ENCODE results near the gene METTL21C.

The METTL21C gene

DNA sequence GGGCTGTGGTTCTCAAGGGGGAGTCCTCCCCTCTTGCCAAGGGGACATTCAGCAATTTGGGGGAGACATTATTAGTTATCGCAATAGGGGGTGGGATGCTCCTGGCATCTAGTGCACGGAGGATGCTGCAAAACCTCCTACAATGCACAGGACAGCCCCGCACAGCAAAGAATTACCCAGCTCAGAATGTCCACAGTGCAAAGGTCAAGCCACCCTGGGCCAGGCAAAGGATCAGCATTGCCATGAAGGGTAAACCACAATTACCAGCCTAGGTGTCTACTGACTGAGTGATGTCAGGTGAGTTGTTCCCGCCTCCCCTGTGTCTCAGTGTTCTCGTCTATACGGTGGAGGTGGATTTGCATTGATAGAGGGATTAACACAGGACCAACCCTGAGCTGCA lies 2.4 kb upstream of the METTL21C start:
- DNase-seq = no peak

DNA sequence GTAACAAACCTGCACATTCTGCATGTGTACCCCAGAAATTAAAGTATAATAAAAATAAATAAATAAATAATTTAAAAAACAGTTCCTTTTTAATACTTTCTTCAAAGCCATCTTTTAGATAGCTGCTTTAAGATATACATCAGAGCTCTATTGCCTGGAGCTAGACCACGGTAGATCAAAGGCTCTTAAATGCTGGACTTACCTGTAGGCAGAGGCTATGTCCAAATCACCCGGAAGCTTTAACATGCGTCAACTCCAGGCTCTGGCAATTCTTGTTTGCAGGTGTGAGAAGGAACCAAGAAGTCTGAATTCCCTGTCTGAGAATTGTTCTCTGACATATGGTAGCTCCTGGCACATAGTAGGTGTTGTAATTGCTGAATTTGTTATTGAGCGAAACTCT lies 1.6 kb upstream of the METTL21C start:
- no peak for DNase-seq

DNA sequence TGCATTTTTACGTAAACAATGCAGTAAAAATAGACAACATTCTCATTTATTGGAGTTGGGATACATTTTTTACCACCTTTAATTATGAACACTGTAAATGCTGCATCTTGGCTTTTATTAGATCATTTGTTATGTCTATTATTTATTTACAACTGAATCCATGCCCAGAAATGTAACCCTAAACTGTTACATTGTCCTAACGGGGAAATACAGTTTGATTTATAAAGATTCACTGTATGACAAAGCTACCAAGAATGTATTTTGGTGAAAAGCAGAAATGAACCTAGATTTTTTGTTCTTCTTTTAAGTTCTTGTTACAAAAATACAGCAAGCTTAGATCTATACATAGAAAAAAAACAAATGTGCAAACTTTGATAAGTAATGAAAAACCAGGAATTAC lies 1.1 kb downstream of the METTL21C start:
- DNase-seq = no peak

DNA sequence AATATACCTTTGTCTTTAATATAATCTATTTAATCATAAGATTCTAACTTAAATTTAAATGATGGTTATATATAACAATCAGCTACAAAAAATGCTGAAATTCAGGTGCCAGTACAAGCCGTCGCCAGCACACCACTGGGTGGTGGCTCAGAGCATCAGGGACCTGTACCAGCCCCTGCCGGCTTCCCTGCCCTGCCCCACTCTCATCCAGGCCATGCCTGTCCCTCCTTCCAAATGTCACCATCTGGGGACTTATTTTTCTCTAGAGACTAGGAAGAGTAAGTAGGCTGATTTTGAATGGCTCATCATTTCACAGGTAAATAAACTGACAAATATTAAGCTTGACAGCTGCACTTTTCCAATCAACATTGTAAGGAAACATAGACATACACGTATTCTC lies 1.6 kb downstream of the METTL21C start:
- no peak for DNase-seq

DNA sequence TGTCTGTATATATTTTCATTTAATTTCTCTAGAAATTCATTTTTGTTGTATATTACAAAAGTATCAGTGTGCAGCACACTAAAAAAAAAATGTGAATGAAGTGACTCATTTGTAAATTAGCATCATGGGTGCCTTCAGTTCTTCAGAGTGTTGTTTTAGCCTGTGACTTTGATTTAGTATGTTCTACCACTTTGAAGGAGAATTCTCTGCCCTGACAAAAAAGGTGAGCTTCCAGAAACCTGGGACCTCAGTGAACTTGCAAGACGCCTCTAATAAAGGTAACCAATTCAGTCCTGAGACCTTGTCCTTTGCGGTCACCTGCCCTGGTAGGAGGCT lies 2.4 kb downstream of the METTL21C start:
- no peak for DNase-seq

DNA sequence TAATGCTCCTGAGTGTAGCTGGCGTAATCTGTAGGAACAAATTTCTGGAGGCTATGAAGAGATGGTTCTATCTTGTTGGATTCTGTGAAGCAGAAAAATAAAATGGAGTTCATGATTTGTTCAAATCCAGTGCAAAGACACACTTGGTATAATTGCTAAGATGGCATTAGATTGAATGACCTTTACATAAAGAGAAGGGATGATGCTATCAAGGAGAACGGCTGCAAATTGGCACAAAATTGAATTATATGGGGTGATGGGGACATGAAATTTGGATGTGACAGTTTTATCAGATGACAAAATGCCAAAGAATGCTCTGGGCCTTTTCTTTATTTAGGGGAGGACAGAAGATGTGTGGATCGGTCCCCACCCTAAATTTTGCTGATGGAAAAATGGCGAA lies 4.0 kb downstream of the METTL21C start:
- DNase-seq = no peak

DNA sequence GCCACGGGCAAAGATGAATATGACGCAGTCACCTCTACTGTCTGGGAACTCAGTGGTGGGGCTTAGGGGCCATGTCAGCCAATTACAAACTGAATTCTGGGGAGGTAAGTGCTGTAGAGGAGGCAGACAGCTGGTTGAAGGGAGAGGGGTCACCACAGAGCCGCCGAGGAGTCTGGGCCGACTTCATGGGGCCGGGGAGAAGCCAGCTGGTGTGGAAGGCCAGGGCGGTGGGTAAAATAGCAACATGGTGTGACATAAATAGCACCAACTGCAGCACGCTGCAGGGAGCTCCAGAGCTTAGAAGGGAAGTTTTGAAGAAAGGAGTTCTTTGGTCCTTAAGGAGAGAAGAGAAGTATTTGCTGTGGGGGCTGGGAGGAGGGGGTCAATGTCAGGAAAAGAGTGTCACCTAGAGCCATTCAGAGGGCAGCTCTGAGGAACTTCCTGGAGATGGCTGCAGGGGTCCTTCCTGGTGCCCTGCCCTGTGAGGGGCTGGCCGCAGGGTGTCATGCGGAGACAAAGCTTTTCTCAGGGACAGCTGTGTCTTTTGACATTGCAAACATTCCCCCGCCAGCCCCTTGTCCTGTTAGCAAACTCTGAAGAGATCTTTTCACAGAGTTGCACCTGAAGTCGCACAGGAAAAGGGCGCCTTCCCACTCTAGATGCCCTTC lies 6.4 kb downstream of the METTL21C start:
- DNase-seq = no peak

DNA sequence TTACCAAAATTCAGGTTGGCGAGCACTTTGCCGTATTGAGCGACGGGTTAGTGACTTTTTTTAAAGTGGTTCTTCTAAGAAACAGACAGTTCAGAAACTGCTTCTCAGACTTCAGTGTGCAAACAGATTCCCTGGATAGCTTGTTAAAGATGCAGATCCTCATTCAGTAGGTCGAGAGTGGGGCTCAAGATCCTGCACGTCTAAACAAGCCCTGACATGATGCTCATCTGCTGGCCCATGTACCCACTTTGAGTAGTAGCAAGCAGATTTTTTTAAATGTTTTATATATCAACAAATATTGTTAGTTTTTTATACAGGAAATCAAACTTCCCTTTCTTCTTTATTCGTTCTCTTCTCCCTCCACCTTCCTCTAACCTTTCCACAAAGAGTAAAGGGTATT lies 7.3 kb downstream of the METTL21C start:
- DNase-seq = no peak

DNA sequence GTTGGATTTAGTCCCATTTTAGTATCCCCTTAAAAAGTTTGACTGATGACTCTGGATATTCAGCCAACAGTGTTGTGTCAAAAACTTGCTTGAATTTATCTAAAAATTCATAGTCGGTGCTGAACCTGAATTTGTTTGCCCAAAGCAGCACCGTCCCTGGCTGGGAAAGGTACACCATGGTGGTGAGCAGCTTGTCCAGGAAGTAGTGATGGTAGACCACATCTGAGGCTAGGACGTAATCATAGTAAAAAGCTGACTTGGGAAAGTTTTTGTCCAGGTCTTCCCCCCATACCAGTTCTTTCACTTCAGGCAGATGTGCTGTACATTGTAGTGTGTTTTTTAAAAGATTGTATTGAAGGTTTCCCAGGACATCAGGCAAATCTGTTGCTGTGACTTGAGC lies 8.8 kb downstream of the METTL21C start:
- no peak for DNase-seq

DNA sequence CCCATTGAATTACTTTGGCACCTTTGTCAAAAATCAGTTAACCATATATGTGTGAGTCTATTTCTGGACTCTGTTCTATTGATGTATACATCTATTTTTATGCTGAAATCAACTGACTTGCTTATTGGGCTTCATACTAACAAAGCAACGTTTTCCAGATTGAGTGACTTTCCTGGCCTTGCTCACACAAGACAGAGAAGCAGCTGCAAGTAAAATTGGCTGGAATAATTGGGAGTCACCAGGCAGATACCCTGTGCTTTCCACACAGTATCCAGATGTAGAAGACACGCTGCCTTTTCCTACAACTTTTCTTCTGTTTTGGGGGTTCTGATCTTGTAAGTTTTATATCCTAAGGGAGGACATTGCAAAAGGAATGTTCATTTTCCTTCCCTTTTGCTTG lies 11.2 kb downstream of the METTL21C start:
- DNase-seq = no peak

DNA sequence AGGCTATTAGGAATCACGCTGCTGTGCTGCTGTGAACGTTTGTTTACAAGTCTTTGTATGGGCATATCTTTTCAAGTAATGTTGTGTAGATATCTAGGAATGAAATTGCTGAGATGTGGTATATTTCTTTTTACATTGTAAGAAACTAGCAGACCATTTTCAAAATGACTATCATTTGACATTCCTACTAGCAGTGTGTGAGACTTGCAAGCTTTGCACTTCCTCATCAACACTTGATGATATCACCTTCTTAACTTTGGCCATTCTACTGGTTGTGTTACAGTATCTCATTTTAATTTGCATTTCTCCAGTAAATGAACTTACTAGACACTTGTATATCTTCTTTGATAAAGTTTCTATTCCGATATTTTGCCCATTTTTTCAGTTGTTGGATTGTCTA lies 12.1 kb downstream of the METTL21C start:
- DNase-seq = no peak

DNA sequence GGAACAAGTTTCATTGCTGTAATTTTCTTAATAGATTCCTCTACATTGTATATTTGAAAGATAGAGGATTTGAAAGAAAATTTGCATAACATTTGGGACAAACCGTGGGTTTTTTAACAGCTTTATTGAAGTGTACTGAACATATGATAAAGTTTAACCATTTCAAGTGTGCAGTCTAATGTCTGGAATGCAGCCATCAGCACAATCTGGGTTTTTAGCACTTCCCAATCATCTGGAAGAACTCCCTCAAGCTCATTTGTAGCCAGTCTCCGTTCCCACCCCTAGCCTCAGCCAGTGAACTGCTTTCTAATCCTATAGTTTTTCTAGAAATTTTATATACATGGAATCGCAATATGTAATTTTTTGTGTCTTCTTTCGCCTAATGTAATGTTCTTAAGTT lies 12.6 kb downstream of the METTL21C start:
- DNase-seq = no peak

DNA sequence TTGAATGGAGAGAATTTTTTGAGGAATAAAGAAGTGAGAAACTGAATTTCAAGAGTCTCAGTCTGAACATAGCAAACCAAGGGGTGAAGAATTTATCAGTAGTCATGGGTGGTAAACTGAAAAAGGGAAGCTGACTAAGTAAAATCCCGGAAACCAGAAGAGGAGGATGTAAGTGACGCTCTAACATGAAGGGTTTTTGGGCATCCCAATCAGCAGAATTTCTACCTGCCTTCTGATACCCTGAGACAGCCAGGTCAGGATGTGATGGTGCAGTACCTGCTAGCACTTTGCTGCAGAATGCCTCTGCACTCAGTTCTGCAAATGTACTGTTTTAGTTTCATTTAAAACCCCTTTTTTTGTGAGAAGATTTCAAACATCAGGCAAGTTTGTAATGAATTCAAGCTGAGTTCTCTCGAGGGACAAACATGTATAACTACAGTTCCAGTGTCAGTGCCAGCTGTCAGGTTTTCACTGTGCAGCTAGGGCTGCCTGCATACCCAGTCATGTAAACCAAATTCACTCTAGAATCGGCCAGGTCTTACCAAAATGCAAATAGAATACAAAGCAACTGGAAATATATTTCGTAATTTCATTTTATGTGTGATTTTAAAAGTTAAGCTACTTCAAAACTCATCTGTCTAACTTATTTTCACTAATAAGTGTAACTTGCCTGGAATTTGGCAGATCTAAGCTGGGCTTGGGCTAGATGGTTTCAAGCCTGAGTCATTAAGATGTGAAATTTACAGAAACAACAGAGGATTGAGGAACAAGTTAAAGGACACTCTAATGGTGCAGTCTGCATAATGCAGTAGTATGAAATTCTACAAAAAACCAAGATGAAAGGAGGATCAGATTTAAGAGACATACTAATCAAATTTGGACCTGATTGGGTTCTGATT lies 13.8 kb downstream of the METTL21C start:
- no peak for DNase-seq

DNA sequence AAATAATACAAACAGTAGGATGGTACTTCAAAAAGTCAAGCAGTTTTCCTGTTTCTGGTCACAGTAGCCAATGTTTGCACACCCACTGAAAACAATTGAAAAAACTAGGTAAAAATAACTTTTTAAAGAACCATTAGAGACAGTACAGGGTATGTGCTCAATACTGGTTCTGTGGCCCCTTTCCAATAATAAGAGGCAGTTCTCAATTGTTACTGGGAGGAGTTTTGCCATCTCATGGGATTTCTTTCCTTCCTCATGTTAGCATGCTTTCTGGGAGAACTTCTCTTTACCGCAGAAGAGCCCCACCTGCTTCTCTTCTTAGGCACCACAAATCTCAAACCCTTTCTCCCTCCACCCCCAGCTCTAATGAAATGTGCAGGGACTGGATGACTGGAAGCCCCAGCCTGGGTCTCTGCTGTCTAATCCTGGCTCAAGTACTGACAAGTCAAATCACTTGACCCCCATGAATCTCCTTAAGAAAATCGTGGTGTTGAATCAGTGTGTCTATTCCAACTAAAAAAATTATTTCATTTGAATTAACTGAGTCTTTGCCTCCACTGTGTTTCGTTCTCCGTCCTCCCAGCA lies 14.6 kb downstream of the METTL21C start:
- DNase-seq = no peak

DNA sequence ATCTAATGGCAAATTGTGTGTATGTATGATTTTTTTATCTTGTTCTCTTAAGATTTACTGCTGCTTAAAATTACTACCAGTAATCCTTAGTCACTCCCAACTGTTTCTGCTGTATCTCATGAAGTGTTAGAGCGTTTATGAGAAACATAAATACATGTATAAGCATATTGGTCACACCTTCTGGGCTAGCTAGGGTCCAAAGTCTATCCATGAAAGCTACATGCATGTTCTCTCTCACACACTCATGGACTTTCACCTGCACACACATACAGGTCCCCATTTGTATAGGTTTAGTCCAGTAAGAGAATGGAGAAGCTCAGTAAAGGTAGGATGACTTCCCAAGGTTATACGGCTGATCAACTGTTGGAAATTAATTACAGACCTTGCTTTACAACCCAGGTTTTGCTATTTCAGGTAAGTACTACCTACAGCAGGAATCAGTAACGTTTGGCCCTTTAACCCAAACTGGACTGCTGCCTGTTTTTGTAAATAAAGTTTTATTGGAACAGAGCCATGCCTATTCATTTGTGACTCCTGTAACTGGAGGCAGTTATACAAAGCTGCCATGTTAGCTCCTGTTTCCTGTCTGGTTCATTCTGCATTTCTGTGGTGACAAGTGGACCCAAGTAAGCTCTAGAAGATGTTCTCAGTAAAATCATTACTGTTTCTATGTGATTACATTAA lies 15.3 kb downstream of the METTL21C start:
- DNase-seq = no peak

DNA sequence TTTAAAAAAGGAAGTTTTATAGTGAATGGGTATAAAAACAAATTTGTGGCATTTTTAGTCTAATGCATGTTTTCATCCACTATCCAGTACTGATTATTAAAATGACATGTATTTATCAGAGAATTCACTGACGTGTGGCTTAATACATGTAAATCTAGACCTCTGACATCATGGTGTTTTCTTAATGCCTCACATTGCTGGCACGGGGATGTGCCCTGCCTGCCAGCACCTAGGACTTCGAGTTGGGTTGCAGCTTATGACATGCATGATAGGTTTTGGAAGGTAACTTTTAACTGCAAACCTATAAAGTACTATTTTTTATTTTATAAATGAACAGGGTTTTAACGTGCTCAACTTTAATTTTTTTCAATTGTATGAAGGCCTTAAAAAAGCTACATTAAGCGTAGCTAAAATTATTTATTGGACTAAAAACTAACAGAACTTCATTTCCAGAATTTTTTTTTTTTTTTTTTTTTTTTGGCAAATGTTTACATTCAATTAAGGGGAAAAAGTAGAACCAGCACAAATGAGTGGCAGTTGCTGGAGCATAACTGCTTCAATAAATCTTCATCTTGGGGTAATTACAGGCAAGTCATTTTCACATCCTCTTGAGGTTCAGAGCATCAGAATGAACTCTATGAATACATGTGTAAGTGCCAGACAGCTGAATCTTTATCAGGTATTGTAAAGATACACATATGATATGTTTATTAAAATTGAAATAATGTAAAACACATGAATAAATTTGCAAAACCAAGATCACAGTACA lies 16.3 kb downstream of the METTL21C start:
- DNase-seq = no peak

DNA sequence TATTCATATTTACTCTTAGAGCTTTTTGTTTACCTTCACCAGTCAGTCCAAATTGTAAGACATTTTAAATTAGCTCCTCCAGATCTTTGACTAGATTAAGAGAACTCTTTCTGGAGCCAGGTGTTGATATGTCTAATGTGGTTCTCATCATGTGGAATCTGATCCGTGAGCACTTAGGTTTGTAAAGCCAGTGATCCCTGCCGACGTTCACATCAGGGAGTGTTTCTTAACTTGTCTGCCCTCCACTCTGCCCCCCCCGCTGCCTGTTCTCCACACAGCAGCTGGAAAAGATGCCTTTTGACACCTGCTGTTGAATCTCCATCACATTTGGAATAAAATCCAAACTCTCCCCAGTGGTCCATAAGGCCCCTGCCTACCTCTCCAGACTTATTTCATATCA lies 17.7 kb downstream of the METTL21C start:
- DNase-seq = no peak

DNA sequence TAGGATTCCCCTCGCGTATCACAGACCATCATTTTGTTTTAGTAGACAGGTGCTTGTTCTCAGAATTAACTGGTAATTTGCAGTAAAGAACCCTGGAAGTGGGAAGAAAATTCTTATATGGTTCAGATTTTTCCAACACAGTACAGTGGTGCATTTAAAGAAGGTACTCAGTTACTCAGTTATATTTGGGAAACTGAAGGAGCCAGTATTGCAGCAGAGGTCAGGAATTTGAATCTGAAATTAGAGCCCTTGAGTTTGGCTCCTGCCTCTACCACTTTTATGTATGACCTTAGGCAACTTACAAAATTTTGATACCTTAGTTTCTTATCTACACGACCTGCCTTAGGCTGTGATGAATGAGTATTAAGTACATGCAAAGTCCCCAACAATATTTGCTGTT lies 19.7 kb downstream of the METTL21C start:
- no peak for DNase-seq

DNA sequence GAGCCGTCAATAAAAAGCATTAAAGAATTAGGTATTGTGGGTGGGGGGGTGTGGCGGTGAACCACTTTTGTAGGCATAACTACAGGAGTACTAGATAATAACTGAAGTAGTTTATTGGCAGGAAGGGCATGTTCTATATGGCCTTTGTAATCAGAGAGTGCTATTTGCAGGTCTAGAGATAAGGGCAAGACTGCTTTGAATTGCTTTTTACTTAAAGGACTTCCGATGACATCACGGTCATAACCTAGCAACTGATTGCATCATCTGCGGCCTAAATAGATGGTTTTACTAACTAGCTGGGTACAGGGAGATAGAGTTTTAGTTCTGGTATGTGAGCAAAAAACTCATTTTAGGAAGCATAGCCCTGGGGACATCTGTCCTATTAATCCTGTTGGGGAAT lies 24.7 kb downstream of the METTL21C start:
- no peak for DNase-seq

DNA sequence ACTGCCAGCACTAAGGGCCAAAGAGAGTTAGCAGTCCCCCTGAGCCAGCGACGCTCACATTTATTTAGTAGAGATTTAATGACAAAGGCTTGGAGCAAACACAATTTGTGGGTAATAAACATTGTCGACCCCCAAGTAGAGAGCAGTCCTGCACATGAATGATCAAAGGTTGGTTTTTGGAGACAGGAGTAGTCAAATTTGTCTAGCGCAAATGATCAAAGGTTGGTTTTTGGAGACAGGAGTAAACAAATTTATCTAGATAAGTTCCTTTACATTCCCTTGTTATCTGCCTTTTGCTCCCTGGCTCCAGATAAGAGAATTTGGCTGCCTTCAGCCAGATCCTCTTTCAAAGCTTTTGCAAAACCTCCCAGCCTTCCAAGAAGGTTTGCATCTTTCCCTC lies 26.9 kb downstream of the METTL21C start:
- no peak for DNase-seq

DNA sequence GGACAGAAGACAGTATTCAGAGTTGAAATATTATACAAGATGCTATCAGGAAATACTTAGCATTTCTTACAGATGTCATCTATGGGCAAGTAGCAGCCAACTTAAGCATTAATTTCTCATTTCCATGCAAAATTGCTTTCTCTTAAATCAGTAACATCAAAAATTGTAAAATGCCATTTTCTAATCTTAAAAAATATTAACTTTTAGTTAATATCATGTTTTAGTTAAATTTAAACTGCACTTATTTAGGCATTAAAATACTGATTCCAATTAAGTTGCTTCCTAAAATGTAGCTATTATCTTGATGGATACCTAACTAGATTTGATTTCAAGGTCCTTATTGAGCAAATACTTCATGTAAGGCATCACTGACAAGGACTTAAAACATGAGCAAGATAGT lies 27.8 kb downstream of the METTL21C start:
- DNase-seq = no peak

DNA sequence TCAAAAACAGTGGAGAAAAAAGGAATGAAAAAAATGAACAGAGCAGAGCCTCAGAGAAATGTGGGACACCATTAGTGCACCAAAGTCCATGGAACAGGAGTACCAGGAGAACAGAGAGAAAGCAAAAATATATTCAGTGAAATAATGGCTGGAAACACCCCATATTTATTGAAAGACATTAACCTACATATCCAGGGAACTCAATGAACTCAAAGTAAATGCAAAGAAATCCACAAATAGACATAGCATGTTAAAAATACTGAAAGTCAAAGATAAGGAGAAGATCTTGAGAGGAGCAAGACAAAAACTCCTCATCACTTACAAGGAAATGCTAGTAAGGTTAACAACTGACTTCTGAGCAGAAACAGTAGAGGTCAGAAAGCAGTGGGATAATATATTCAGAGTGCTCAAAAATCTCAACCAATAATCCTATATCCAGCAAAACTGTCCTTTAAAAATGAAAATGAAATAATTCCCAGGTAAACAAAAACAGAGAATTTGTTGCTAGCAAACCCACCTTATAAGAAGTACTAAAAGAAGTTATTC lies 35.6 kb downstream of the METTL21C start:
- no peak for DNase-seq

DNA sequence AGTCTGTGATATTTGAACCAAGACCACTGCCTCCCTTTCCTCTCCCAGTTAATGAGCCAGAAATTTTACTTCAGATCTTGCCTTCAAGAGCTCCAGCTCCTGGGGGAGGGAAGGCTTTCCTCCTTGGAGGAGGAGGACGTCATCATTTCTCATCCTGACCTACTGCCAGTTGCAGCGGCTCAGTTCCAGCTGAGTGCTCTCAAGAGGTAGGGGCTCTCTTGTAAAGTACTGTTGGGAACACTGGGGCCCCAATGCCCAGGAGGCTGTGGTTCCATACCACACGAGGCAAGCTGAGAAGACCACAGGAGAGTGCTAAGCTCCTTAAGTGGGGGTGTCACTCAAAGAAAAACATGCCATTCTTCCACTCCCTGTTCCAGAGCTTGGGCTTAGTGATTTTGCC lies 36.2 kb downstream of the METTL21C start:
- no peak for DNase-seq
